ENCODE results near the gene TIMP4.

TIMP4 gene

GRCh38 chr3:12185172-12185710, 26.5 kb upstream of the TIMP4 start:
- DNase-seq = no peak

GRCh38 chr3:12184541-12184940, 25.8 kb upstream of the TIMP4 start:
- no peak for DNase-seq

GRCh38 chr3:12182687-12183441, 24.2 kb upstream of the TIMP4 start:
- no peak for DNase-seq

GRCh38 chr3:12181806-12182205, 23.1 kb upstream of the TIMP4 start:
- DNase-seq = no peak

- no peak for DNase-seq
These were observed 22.6 kb upstream of the TIMP4 start for GRCh38 chr3:12181301-12181700.

GRCh38 chr3:12180631-12181030, 21.9 kb upstream of the TIMP4 start:
- no peak for DNase-seq

GRCh38 chr3:12180218-12180617, 21.5 kb upstream of the TIMP4 start:
- DNase-seq = no peak

GRCh38 chr3:12179441-12179840, 20.7 kb upstream of the TIMP4 start:
- no peak for DNase-seq

- no peak for DNase-seq
These were observed 19.5 kb upstream of the TIMP4 start for GRCh38 chr3:12178091-12178820.

- no peak for DNase-seq
These were observed 18.4 kb upstream of the TIMP4 start for GRCh38 chr3:12177126-12177525.

- DNase-seq = peak; percentile 54
These were observed 17.2 kb upstream of the TIMP4 start for GRCh38 chr3:12175844-12176453.

GRCh38 chr3:12175137-12175593, 16.5 kb upstream of the TIMP4 start:
- no peak for DNase-seq

- no peak for DNase-seq
These were observed 11.5 kb upstream of the TIMP4 start for GRCh38 chr3:12170207-12170606.

GRCh38 chr3:12165909-12166308, 7.2 kb upstream of the TIMP4 start:
- no peak for DNase-seq

- no peak for DNase-seq
These were observed 502 bp upstream of the TIMP4 start for GRCh38 chr3:12159227-12159601.

GRCh38 chr3:12157026-12157425, 1.7 kb downstream of the TIMP4 start:
- DNase-seq = no peak

GRCh38 chr3:12155828-12156227, 2.9 kb downstream of the TIMP4 start:
- DNase-seq = no peak

GRCh38 chr3:12155264-12155663, 3.4 kb downstream of the TIMP4 start:
- no peak for DNase-seq

- no peak for DNase-seq
These were observed 4.6 kb downstream of the TIMP4 start for GRCh38 chr3:12154151-12154550.

- DNase-seq = no peak
These were observed 8.6 kb downstream of the TIMP4 start for GRCh38 chr3:12150112-12150511.

- no peak for DNase-seq
These were observed 9.7 kb downstream of the TIMP4 start for GRCh38 chr3:12149029-12149428.

GRCh38 chr3:12148183-12148940, 10.3 kb downstream of the TIMP4 start:
- no peak for DNase-seq

Measured in activated CD4-positive, alpha-beta T cell treated with anti-CD3 and anti-CD28 coated beads for 48 hours (primary cell).